Liver (tissue), 3 donors: ENCODE results near the gene PPP2R3A.

Experiments used
- FOXA1 ChIP-seq: IDR thresholded peaks from 2 replicates; pipeline ENCODE4 v1.6.1; 2016; ENCODE audit warnings: antibody characterized with exemption
- GABPA ChIP-seq, 2 donors: IDR thresholded peaks in 1 of 2; conservative IDR thresholded peaks in 1 of 2; 2 replicates each; pipeline ENCODE4 v1.6.1; 2016; ENCODE audit warnings: antibody characterized with exemption in 2 of 2, mild to moderate bottlenecking in 1 of 2, moderate library complexity in 1 of 2
- JUND ChIP-seq, 2 donors: IDR thresholded peaks; 2 replicates each; pipeline ENCODE4 v1.6.1; 2016; ENCODE audit warnings: antibody characterized with exemption in 2 of 2
- NR2F2 ChIP-seq: IDR thresholded peaks from 2 replicates; pipeline ENCODE4 v1.6.1; 2016; ENCODE audit warnings: antibody characterized with exemption
- RAD21 ChIP-seq, 2 donors: IDR thresholded peaks; 2 replicates each; pipeline ENCODE4 v1.6.1; 2016; ENCODE audit warnings: antibody characterized with exemption in 2 of 2, mild to moderate bottlenecking in 2 of 2
- RXRA ChIP-seq, 2 donors: IDR thresholded peaks; 2 replicates each; pipeline ENCODE4 v1.6.1; 2017 to 2018; ENCODE audit warnings: antibody characterized with exemption in 2 of 2, mild to moderate bottlenecking in 1 of 2
- SP1 ChIP-seq: IDR thresholded peaks from 2 replicates; pipeline ENCODE4 v1.6.1; 2018; ENCODE audit warnings: antibody characterized with exemption, mild to moderate bottlenecking
- TAF1 ChIP-seq: conservative IDR thresholded peaks from 2 replicates; pipeline ENCODE4 v1.6.1; 2016; ENCODE audit warnings: antibody characterized with exemption, mild to moderate bottlenecking
- YY1 ChIP-seq: IDR thresholded peaks from 2 replicates; pipeline ENCODE4 v1.6.1; 2016; ENCODE audit warnings: antibody characterized with exemption, mild to moderate bottlenecking
- TF ChIP-seq, protein P1 (sequence below): fragments of 150-350 bp; IDR thresholded peaks from 2 replicates; pipeline ENCODE4 v1.5.1; 2017; ENCODE audit warnings: improper control_type of control experiment, low read depth, low read length; ENCODE audit not compliant: missing input control
- TF ChIP-seq, protein P2 (sequence below): IDR thresholded peaks from 2 replicates; pipeline ENCODE4 v1.6.1; 2016; ENCODE audit warnings: antibody characterized with exemption, mild to moderate bottlenecking
- TF ChIP-seq, protein P3 (sequence below): IDR thresholded peaks from 2 replicates; pipeline ENCODE4 v1.6.1; 2016; ENCODE audit warnings: antibody characterized with exemption
- TF ChIP-seq, protein P4 (sequence below): IDR thresholded peaks from 2 replicates; pipeline ENCODE4 v1.6.1; 2016; ENCODE audit warnings: antibody characterized with exemption
- TF ChIP-seq, protein P5 (sequence below): IDR thresholded peaks from 2 replicates; pipeline ENCODE4 v1.6.1; 2016; ENCODE audit warnings: antibody characterized with exemption
- donor health status: healthy.
- donor health status: healthy.

DNA sequence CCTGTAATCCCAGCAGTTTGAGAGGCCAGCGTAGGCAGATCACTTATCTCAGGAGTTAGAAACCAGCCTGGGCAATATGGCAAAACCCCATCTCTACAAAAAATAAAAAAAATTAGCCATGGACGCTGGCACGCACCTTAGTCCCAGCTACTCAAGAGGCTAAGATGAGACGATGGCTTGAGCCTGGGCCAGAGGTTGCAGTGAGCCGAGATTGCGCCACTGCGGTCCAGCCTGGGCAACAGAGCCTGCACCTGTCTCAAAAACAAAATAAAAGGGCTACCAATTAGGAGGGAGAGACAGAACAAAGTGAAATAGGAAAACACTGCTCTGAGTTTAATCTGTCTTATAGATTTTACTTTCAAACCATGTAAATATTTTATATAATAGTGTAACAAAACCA, 196.8 kb downstream of the PPP2R3A start:
- TF ChIP-seq, protein P1, sequence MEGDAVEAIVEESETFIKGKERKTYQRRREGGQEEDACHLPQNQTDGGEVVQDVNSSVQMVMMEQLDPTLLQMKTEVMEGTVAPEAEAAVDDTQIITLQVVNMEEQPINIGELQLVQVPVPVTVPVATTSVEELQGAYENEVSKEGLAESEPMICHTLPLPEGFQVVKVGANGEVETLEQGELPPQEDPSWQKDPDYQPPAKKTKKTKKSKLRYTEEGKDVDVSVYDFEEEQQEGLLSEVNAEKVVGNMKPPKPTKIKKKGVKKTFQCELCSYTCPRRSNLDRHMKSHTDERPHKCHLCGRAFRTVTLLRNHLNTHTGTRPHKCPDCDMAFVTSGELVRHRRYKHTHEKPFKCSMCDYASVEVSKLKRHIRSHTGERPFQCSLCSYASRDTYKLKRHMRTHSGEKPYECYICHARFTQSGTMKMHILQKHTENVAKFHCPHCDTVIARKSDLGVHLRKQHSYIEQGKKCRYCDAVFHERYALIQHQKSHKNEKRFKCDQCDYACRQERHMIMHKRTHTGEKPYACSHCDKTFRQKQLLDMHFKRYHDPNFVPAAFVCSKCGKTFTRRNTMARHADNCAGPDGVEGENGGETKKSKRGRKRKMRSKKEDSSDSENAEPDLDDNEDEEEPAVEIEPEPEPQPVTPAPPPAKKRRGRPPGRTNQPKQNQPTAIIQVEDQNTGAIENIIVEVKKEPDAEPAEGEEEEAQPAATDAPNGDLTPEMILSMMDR, result no peak
- TF ChIP-seq RAD21 (IDR thresholded peaks at IDR 0.05) (no peak), TAF1 (no peak), JUND (IDR thresholded peaks at IDR 0.05) (no peak), RXRA (IDR thresholded peaks at IDR 0.05) (no peak), FOXA1 (no peak), SP1 (no peak), YY1 (no peak), NR2F2 (no peak), GABPA (IDR thresholded peaks at IDR 0.05 in 1 of 2, conservative IDR thresholded peaks at IDR 0.05 in 1 of 2) (no peak)
- TF ChIP-seq, protein P2, sequence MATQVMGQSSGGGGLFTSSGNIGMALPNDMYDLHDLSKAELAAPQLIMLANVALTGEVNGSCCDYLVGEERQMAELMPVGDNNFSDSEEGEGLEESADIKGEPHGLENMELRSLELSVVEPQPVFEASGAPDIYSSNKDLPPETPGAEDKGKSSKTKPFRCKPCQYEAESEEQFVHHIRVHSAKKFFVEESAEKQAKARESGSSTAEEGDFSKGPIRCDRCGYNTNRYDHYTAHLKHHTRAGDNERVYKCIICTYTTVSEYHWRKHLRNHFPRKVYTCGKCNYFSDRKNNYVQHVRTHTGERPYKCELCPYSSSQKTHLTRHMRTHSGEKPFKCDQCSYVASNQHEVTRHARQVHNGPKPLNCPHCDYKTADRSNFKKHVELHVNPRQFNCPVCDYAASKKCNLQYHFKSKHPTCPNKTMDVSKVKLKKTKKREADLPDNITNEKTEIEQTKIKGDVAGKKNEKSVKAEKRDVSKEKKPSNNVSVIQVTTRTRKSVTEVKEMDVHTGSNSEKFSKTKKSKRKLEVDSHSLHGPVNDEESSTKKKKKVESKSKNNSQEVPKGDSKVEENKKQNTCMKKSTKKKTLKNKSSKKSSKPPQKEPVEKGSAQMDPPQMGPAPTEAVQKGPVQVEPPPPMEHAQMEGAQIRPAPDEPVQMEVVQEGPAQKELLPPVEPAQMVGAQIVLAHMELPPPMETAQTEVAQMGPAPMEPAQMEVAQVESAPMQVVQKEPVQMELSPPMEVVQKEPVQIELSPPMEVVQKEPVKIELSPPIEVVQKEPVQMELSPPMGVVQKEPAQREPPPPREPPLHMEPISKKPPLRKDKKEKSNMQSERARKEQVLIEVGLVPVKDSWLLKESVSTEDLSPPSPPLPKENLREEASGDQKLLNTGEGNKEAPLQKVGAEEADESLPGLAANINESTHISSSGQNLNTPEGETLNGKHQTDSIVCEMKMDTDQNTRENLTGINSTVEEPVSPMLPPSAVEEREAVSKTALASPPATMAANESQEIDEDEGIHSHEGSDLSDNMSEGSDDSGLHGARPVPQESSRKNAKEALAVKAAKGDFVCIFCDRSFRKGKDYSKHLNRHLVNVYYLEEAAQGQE, result no peak
- TF ChIP-seq, protein P3, sequence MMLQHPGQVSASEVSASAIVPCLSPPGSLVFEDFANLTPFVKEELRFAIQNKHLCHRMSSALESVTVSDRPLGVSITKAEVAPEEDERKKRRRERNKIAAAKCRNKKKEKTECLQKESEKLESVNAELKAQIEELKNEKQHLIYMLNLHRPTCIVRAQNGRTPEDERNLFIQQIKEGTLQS, result no peak
- TF ChIP-seq, protein P4, sequence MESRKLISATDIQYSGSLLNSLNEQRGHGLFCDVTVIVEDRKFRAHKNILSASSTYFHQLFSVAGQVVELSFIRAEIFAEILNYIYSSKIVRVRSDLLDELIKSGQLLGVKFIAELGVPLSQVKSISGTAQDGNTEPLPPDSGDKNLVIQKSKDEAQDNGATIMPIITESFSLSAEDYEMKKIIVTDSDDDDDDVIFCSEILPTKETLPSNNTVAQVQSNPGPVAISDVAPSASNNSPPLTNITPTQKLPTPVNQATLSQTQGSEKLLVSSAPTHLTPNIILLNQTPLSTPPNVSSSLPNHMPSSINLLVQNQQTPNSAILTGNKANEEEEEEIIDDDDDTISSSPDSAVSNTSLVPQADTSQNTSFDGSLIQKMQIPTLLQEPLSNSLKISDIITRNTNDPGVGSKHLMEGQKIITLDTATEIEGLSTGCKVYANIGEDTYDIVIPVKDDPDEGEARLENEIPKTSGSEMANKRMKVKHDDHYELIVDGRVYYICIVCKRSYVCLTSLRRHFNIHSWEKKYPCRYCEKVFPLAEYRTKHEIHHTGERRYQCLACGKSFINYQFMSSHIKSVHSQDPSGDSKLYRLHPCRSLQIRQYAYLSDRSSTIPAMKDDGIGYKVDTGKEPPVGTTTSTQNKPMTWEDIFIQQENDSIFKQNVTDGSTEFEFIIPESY, result no peak
- TF ChIP-seq, protein P5, sequence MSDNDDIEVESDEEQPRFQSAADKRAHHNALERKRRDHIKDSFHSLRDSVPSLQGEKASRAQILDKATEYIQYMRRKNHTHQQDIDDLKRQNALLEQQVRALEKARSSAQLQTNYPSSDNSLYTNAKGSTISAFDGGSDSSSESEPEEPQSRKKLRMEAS, result no peak
